HEK293 (cell line): ENCODE results near the gene HARBI1.
"Not testable (repeated sequence)": the region's sequence is repeated elsewhere in the genome, so short reads cannot be mapped to it uniquely, and the experiment has no call there.

Experiments used
- CTCF ChIA-PET: fragments of 350-600 bp; formaldehyde crosslinking; extraction: SDS; loops from one replicate; lab custom pipeline; 2021; ENCODE audit warnings: antibody characterized with exemption; lab: Yijun Ruan, JAX
- POLR2A ChIA-PET: fragments of 300-600 bp; formaldehyde crosslinking; extraction: SDS; loops from one replicate; lab custom pipeline; 2020; ENCODE audit warnings: antibody characterized with exemption, inconsistent platforms; lab: Yijun Ruan, JAX
- H3K27ac ChIP-seq: fragments of 200-500 bp; sonication (Bioruptor generic); 2 replicates; pipeline ENCODE4 v1.5.1; 2014; ENCODE audit warnings: low read depth, low read length, control low read depth, inconsistent platforms; ENCODE audit errors: extremely low read depth
- H3K36me3 ChIP-seq, 2 experiments: fragments of 200-500 bp in 1 of 2; sonication (Bioruptor generic) in 1 of 2; 1 replicate in 1 of 2; 2 replicates in 1 of 2; pipeline ENCODE4 v1.5.1; 2014 to 2017; ENCODE audit warnings: inconsistent platforms in 2 of 2, low read length in 2 of 2; ENCODE audit not compliant: control insufficient read depth in 2 of 2, insufficient read depth in 1 of 2
- H3K4me1 ChIP-seq: fragments of 200-500 bp; sonication (Bioruptor generic); 2 replicates; pipeline ENCODE4 v1.5.1; 2014; ENCODE audit warnings: mild to moderate bottlenecking, low read length, inconsistent platforms; ENCODE audit not compliant: control insufficient read depth, insufficient read depth
- H3K4me3 ChIP-seq: 2 replicates; pipeline ENCODE4 v1.5.1; 2011; ENCODE audit warnings: low read depth, mild to moderate bottlenecking, control low read depth, low read length, moderate library complexity
- H3K9me3 ChIP-seq: fragments of 200-500 bp; sonication (Bioruptor generic); 2 replicates; pipeline ENCODE4 v1.5.1; 2014; ENCODE audit warnings: low read depth, low read length, inconsistent platforms; ENCODE audit not compliant: control insufficient read depth, insufficient read depth
- GFI1B ChIP-seq: fragments of 450-650 bp; formaldehyde crosslinking; IDR thresholded peaks from 2 replicates; pipeline ENCODE4 v1.5.1; 2016; ENCODE audit warnings: missing biosample characterization, missing genetic modification characterization
- GLI2 ChIP-seq: fragments of 450-650 bp; formaldehyde crosslinking; IDR thresholded peaks from 2 replicates; pipeline ENCODE4; 2017; ENCODE audit warnings: missing biosample characterization, missing genetic modification characterization, low read depth, borderline replicate concordance
- KLF1 ChIP-seq: fragments of 450-650 bp; formaldehyde crosslinking; IDR thresholded peaks from 2 replicates; pipeline ENCODE4 v1.5.1; 2016; ENCODE audit warnings: missing biosample characterization, missing genetic modification characterization
- KLF8 ChIP-seq: fragments of 450-650 bp; formaldehyde crosslinking; IDR thresholded peaks from 2 replicates; pipeline ENCODE4 v1.5.1; 2016; ENCODE audit warnings: missing biosample characterization, missing genetic modification characterization
- OSR2 ChIP-seq: fragments of 450-650 bp; formaldehyde crosslinking; IDR thresholded peaks from 2 replicates; pipeline ENCODE4 v1.5.1; 2016; ENCODE audit warnings: missing biosample characterization, missing genetic modification characterization
- OVOL3 ChIP-seq: fragments of 450-650 bp; formaldehyde crosslinking; IDR thresholded peaks from 2 replicates; pipeline ENCODE4 v1.5.1; 2016; ENCODE audit warnings: missing biosample characterization, missing genetic modification characterization
- PRDM4 ChIP-seq: fragments of 450-650 bp; formaldehyde crosslinking; IDR thresholded peaks from 2 replicates; pipeline ENCODE4 v1.5.1; 2017; ENCODE audit warnings: missing biosample characterization, missing genetic modification characterization
- YY1 ChIP-seq: fragments of 450-650 bp; formaldehyde crosslinking; IDR thresholded peaks from 2 replicates; pipeline ENCODE4 v1.5.1; 2018; ENCODE audit warnings: missing biosample characterization, missing genetic modification characterization
- ZBTB17 ChIP-seq: fragments of 450-650 bp; formaldehyde crosslinking; IDR thresholded peaks from 2 replicates; pipeline ENCODE4 v1.5.1; 2016; ENCODE audit warnings: missing biosample characterization, missing genetic modification characterization
- ZBTB8A ChIP-seq: fragments of 450-650 bp; formaldehyde crosslinking; IDR thresholded peaks from 2 replicates; pipeline ENCODE4 v1.5.1; 2016; ENCODE audit warnings: missing biosample characterization, missing genetic modification characterization
- ZFP3 ChIP-seq: fragments of 450-650 bp; formaldehyde crosslinking; IDR thresholded peaks from 2 replicates; pipeline ENCODE4 v1.5.1; 2016; ENCODE audit warnings: low read depth, missing biosample characterization, missing genetic modification characterization
- ZFP69B ChIP-seq: fragments of 450-650 bp; formaldehyde crosslinking; IDR thresholded peaks from 2 replicates; pipeline ENCODE4 v1.5.1; 2016; ENCODE audit warnings: missing biosample characterization, missing genetic modification characterization
- ZNF146 ChIP-seq: fragments of 450-650 bp; formaldehyde crosslinking; IDR thresholded peaks from 2 replicates; pipeline ENCODE4 v1.5.1; 2016; ENCODE audit warnings: missing biosample characterization, missing genetic modification characterization
- ZNF324 ChIP-seq: fragments of 450-650 bp; formaldehyde crosslinking; IDR thresholded peaks from 2 replicates; pipeline ENCODE4 v1.5.1; 2016; ENCODE audit warnings: missing biosample characterization, missing genetic modification characterization
- ZNF335 ChIP-seq: fragments of 450-650 bp; formaldehyde crosslinking; conservative IDR thresholded peaks from 2 replicates; pipeline ENCODE4 v1.5.1; 2016; ENCODE audit warnings: missing biosample characterization, missing genetic modification characterization
- ZNF350 ChIP-seq: fragments of 450-650 bp; formaldehyde crosslinking; IDR thresholded peaks from 2 replicates; pipeline ENCODE4 v1.5.0; 2017; ENCODE audit warnings: missing biosample characterization, mild to moderate bottlenecking, missing genetic modification characterization
- ZNF366 ChIP-seq: fragments of 450-650 bp; formaldehyde crosslinking; conservative IDR thresholded peaks from 2 replicates; pipeline ENCODE4 v1.5.1; 2016; ENCODE audit warnings: missing biosample characterization, missing genetic modification characterization
- ZNF423 ChIP-seq: fragments of 450-650 bp; formaldehyde crosslinking; IDR thresholded peaks from 2 replicates; pipeline ENCODE4 v1.5.1; 2016; ENCODE audit warnings: missing biosample characterization, missing genetic modification characterization
- ZNF48 ChIP-seq: fragments of 450-650 bp; formaldehyde crosslinking; IDR thresholded peaks from 2 replicates; pipeline ENCODE4 v1.5.1; 2016; ENCODE audit warnings: missing biosample characterization, missing genetic modification characterization
- ZNF514 ChIP-seq: fragments of 450-650 bp; formaldehyde crosslinking; IDR thresholded peaks from 2 replicates; pipeline ENCODE4 v1.5.1; 2016; ENCODE audit warnings: missing biosample characterization, missing genetic modification characterization
- ZNF555 ChIP-seq: fragments of 450-650 bp; formaldehyde crosslinking; conservative IDR thresholded peaks from 2 replicates; pipeline ENCODE4 v1.5.1; 2017; ENCODE audit warnings: missing biosample characterization, mild to moderate bottlenecking, missing genetic modification characterization, inconsistent platforms
- TF ChIP-seq, protein P1 (sequence below): sonication (generic); formaldehyde crosslinking; IDR thresholded peaks from 2 replicates; pipeline ENCODE4 v1.8.1; 2022; ENCODE audit warnings: mild to moderate bottlenecking, moderate library complexity, missing genetic modification reagents
- TF ChIP-seq, protein P2 (sequence below): fragments of 450-650 bp; formaldehyde crosslinking; IDR thresholded peaks from 2 replicates; pipeline ENCODE4; 2016; ENCODE audit warnings: missing biosample characterization, missing genetic modification characterization

Gene HARBI1

DNA sequence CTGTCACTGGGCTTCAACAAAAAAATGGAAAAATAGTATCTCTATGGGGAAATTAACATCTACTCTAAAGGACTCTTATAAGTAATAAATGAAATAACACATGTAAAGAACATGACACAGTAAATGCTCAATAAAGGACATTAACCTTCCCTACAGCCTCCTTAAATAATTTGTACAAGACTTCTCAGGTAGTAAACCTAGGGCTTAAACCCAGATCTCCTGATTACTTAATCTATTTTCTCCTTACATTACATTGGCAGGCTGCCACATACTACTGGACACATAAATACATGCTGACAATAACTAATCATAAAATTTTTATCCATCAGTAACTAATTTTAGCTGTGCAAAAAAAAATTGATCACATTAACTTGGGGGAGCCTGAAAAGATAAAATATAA, 28.1 kb downstream of the HARBI1 start (continued):
- TF ChIP-seq, protein P1, sequence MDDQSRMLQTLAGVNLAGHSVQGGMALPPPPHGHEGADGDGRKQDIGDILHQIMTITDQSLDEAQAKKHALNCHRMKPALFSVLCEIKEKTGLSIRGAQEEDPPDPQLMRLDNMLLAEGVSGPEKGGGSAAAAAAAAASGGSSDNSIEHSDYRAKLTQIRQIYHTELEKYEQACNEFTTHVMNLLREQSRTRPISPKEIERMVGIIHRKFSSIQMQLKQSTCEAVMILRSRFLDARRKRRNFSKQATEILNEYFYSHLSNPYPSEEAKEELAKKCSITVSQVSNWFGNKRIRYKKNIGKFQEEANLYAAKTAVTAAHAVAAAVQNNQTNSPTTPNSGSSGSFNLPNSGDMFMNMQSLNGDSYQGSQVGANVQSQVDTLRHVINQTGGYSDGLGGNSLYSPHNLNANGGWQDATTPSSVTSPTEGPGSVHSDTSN (CRISPR knock-in tag): no peak
- TF ChIP-seq ZNF423 (tag by site-specific recombination): no peak

GRCh38 chr11:46588131-46588530, 28.9 kb downstream of the HARBI1 start:
- Histone ChIP-seq H3K9me3 (no peaks in the 10 kb centered on the region), H3K36me3 (no peaks in the 10 kb centered on the region), H3K27ac (no peak overlapping the region), H3K4me3 (no peak overlapping the region), H3K4me1 (peaks cover 6% of the 10 kb centered on the region; the same call in 1 of the 2 replicates)
- CTCF ChIA-PET: interaction anchor here (0.7 kb wide), 1 partner anchor 189 kb away, joined by 3 read pairs; no protein-coding TSS in a partner anchor
- POLR2A ChIA-PET: no interaction called here
- TF ChIP-seq ZNF514 (tag by site-specific recombination) (no peak), OSR2 (tag by site-specific recombination) (0 out of 2 replicates have a peak, but pooled peaks have one; percentile 20)
- TF ChIP-seq, protein P2, sequence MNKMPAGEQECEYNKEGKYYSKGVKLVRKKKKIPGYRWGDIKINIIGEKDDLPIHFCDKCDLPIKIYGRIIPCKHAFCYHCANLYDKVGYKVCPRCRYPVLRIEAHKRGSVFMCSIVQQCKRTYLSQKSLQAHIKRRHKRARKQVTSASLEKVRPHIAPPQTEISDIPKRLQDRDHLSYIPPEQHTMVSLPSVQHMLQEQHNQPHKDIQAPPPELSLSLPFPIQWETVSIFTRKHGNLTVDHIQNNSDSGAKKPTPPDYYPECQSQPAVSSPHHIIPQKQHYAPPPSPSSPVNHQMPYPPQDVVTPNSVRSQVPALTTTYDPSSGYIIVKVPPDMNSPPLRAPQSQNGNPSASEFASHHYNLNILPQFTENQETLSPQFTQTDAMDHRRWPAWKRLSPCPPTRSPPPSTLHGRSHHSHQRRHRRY (tag by site-specific recombination): no peak

- H3K27ac ChIP-seq, CTCF ChIA-PET, H3K9me3 ChIP-seq, H3K4me3 ChIP-seq, H3K36me3 ChIP-seq, H3K4me1 ChIP-seq: not testable (repeated sequence)
- POLR2A ChIA-PET: interaction anchor here (0.7 kb wide), 1 partner anchor 29 kb away, joined by 7 read pairs; no protein-coding TSS in a partner anchor
Measured at GRCh38 chr11:46583513-46583912, 33.5 kb downstream of the HARBI1 start.

DNA sequence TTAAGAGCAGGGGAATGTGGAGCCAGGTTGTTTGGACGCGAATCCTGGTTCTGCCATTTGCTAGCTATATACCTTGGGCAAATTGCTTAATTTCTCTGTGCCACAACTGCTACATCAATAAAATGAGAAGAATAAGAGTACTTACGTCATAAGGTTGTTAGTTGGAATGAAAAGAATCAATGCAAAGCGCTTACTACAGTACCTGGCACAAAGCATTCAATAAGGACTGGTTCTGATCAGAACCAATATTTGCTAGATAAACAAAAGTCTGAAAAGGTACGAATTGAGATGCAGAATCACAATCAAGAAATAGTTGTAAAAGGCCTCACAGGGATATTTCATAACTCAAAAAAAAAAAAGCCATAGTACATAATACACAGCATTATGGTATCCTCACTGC, 34.4 kb downstream of the HARBI1 start:
- Histone ChIP-seq H3K4me1 (no peaks in the 10 kb centered on the region), H3K9me3 (no peaks in the 10 kb centered on the region), H3K27ac (no peak overlapping the region), H3K4me3 (no peak overlapping the region), H3K36me3 (no peaks in the 10 kb centered on the region; a peak in 1 of 3 replicates)
- no peak for TF ChIP-seq ZNF146
- no peak for TF ChIP-seq GLI2 (tag by site-specific recombination)
- TF ChIP-seq, protein P2 (tag by site-specific recombination): no peak
- no peak for TF ChIP-seq KLF8 (tag by site-specific recombination)
- TF ChIP-seq KLF1 (tag by site-specific recombination): no peak
- no peak for TF ChIP-seq ZFP3
- no peak for TF ChIP-seq ZBTB17 (tag by site-specific recombination)
- TF ChIP-seq PRDM4 (tag by site-specific recombination): no peak
- no peak for TF ChIP-seq ZNF350
- TF ChIP-seq ZNF324 (tag by site-specific recombination): no peak
- TF ChIP-seq OVOL3 (tag by site-specific recombination): no peak
- TF ChIP-seq ZNF48 (tag by site-specific recombination): no peak
- TF ChIP-seq ZBTB8A (tag by site-specific recombination): no peak
- TF ChIP-seq ZNF555 (tag by site-specific recombination): no peak
- TF ChIP-seq YY1 (tag by site-specific recombination): no peak
- no peak for TF ChIP-seq ZNF366 (tag by site-specific recombination)
- TF ChIP-seq ZFP69B (tag by site-specific recombination): no peak
- TF ChIP-seq ZNF335 (tag by site-specific recombination): no peak
- TF ChIP-seq GFI1B (tag by site-specific recombination): no peak
- ChIA-PET POLR2A (no interaction called here), CTCF (no interaction called here)
